HepG2 (cell line): Measurements from ENCODE around the gene ERP44. TPM values are rescaled to one million over a fixed set of nuclear protein-coding genes. Genes with fewer than 3 reads are reported as not detected.

Source experiments
- ATAC-seq: fragments of 200-7000 bp; cut with Tn5 transposase; 3 replicates; pipeline ENCODE4 v1.9.1; 2020; ENCODE audit warnings: mild to moderate bottlenecking, moderate library complexity
- BruUV-seq: library from RNA; stranded (reverse); fragments of 400-500 nt; replicated peaks from 2 replicates; lab custom pipeline; 2021; lab: Mats Ljungman, UMichigan
- CTCF ChIA-PET: fragments of 300-600 bp; formaldehyde crosslinking; extraction: SDS; loops from one replicate; lab custom pipeline; 2021; ENCODE audit warnings: low total read pairs, inconsistent platforms, low intra/inter-chr PET ratio; lab: Yijun Ruan, JAX
- POLR2A ChIA-PET: fragments of 350-600 bp; sonication (Branson Sonifier 250); formaldehyde crosslinking; loops from one replicate; lab custom pipeline; 2020; ENCODE audit warnings: antibody characterized with exemption, inconsistent platforms; lab: Yijun Ruan, JAX
- DNase-seq: peaks from one replicate; pipeline ENCODE4 v3.0.0-alpha.2; 2015; ENCODE audit warnings: low spot score
- FAIRE-seq: peaks from 3 replicates; lab custom pipeline; 2011; peaks lifted over from hg19 to GRCh38; lab: Jason Lieb, UNC
- H2AFZ ChIP-seq: one replicate; pipeline ENCODE4 v1.6.1; 2011; ENCODE audit warnings: low read length, inconsistent platforms
- H3K27ac ChIP-seq: fragments of 300-600 bp; 3 replicates; pipeline ENCODE4 v1.8.0; 2011; ENCODE audit warnings: mixed run types, mild to moderate bottlenecking, mixed read lengths, low read length, inconsistent platforms; ENCODE audit not compliant: insufficient read depth; ENCODE audit errors: extremely low read length
- H3K27me3 ChIP-seq, 2 experiments: fragments of 200-600 bp in 1 of 2; 2 replicates in 1 of 2; 3 replicates in 1 of 2; pipeline versions ENCODE4 v1.6.0 to v1.8.0; 2011; ENCODE audit warnings: low read length in 2 of 2, mild to moderate bottlenecking in 2 of 2, moderate library complexity in 2 of 2, inconsistent platforms in 1 of 2; ENCODE audit not compliant: insufficient read depth in 2 of 2, control insufficient read depth in 1 of 2
- H3K36me3 ChIP-seq, 2 experiments: fragments of 200-600 bp in 1 of 2; replicated peaks in 1 of 2; 2 replicates in 1 of 2; 3 replicates in 1 of 2; pipeline versions ENCODE4 v1.5.1 to v1.8.0; 2011; ENCODE audit warnings: low read length in 2 of 2, inconsistent platforms in 1 of 2; ENCODE audit not compliant: insufficient read depth in 2 of 2, control insufficient read depth in 1 of 2
- H3K4me1 ChIP-seq: 2 replicates; pipeline ENCODE4 v1.5.1; 2012; ENCODE audit warnings: low read length, inconsistent platforms; ENCODE audit not compliant: insufficient read depth
- H3K4me2 ChIP-seq: 2 replicates; pipeline ENCODE4 v1.6.0; 2011; ENCODE audit warnings: low read depth, low read length, inconsistent platforms
- H3K4me3 ChIP-seq, 3 experiments: fragments of 200-600 bp in 1 of 3; sonication (generic), shearing (Covaris generic) in 1 of 3; replicated peaks in 1 of 3; 2 replicates each; pipeline ENCODE4 v1.5.1; 2011 to 2016; ENCODE audit warnings: low read length in 3 of 3, inconsistent platforms in 2 of 3, low read depth in 2 of 3, mild to moderate bottlenecking in 2 of 3, control low read depth in 1 of 3, mixed read lengths in 1 of 3; ENCODE audit not compliant: insufficient read depth in 1 of 3
- H3K79me2 ChIP-seq: one replicate; pipeline ENCODE4 v1.6.1; 2011; ENCODE audit warnings: low read length, inconsistent platforms; ENCODE audit not compliant: insufficient read depth
- H3K9ac ChIP-seq: 2 replicates; pipeline ENCODE4 v1.6.0; 2011; ENCODE audit warnings: mild to moderate bottlenecking, low read depth, low read length, inconsistent platforms; ENCODE audit not compliant: insufficient read depth
- H3K9me3 ChIP-seq: 2 replicates; pipeline ENCODE4 v1.5.1; 2012; ENCODE audit warnings: mild to moderate bottlenecking, low read length
- H4K20me1 ChIP-seq: 2 replicates; pipeline ENCODE4 v1.6.0; 2011; ENCODE audit warnings: inconsistent platforms, mild to moderate bottlenecking, low read length, moderate library complexity; ENCODE audit not compliant: insufficient read depth
- ATF7 ChIP-seq, 2 experiments: fragments of 450-650 bp in 1 of 2; sonication (generic) in 1 of 2; formaldehyde crosslinking in 1 of 2; IDR thresholded peaks; 2 replicates each; pipeline versions ENCODE4 v1.4.0 to v1.6.1; 2016 to 2020; ENCODE audit warnings: antibody characterized with exemption in 1 of 2, mild to moderate bottlenecking in 1 of 2, missing genetic modification reagents in 1 of 2
- NR3C1 ChIP-seq: sonication (generic); formaldehyde crosslinking; IDR thresholded peaks from 2 replicates; pipeline ENCODE4 v1.4.0; 2020; ENCODE audit warnings: missing genetic modification reagents
- ZNF138 ChIP-seq: sonication (generic); formaldehyde crosslinking; IDR thresholded peaks from 2 replicates; pipeline ENCODE4 v1.5.0; 2020; ENCODE audit warnings: mild to moderate bottlenecking, low read depth, missing genetic modification reagents
- WGBS: methylation state at CpG from one replicate; pipeline ENCODE4 v1.1.6; 2017; ENCODE audit warnings: low lambda C conversion rate; 5-methylcytosine and 5-hydroxymethylcytosine counted together
- in situ Hi-C: cut with HindIII; loops from 2 replicates; pipeline ENCODE4 v1.10.0; 2017; ENCODE audit warnings: low pct_unique_long_range_greater_than_20kb; ENCODE audit not compliant: extremely low pct_ligation_motif_present
- intact Hi-C: fragments of 100-400 bp; cut with micrococcal nuclease; formaldehyde crosslinking; loops from one replicate; pipeline ENCODE4 v1.10.0; 2022; ENCODE audit not compliant: unreplicated experiment
- polyA plus RNA-seq, 8 experiments: library from polyadenylated mRNA; depleted of rRNA in 3 of 8; stranded (reverse) in 7 of 8; unstranded in 1 of 8; fragments of >200 nt; fragmentation: Illumina TruSeq in 4 of 8; extraction: Trizol in 4 of 8; gene quantifications; 2 replicates each; pipeline versions ENCODE4 v1.2.1 to v1.2.3, GENCODE V29; 2011 to 2016; ENCODE audit warnings: low read depth in 4 of 8, missing spikeins in 1 of 8, mixed read lengths in 1 of 8; ENCODE audit not compliant: insufficient read depth in 1 of 8
- total RNA-seq, 5 experiments: library from RNA; depleted of rRNA; stranded (reverse); fragments of >200 nt; fragmentation: Illumina TruSeq; extraction: Trizol; gene quantifications; 2 replicates each; pipeline ENCODE4 v1.2.3, GENCODE V29; 2016; ENCODE audit warnings: low read depth in 1 of 5
- TF ChIP-seq, protein P1 (sequence below): sonication (generic); formaldehyde crosslinking; IDR thresholded peaks from 2 replicates; pipeline ENCODE4 v1.4.0; 2020; ENCODE audit warnings: missing genetic modification reagents
- TF ChIP-seq, protein P2 (sequence below): sonication (generic); formaldehyde crosslinking; IDR thresholded peaks from 2 replicates; pipeline ENCODE4 v1.4.0; 2020; ENCODE audit warnings: mild to moderate bottlenecking, missing genetic modification reagents

The ERP44 gene
- total and polyA plus RNA-seq, 2 of the 13 experiments (the other 11 are each of a cell fraction or from before 2014, with no cell fraction given) = 8.9 to 13.8 TPM

DNA sequence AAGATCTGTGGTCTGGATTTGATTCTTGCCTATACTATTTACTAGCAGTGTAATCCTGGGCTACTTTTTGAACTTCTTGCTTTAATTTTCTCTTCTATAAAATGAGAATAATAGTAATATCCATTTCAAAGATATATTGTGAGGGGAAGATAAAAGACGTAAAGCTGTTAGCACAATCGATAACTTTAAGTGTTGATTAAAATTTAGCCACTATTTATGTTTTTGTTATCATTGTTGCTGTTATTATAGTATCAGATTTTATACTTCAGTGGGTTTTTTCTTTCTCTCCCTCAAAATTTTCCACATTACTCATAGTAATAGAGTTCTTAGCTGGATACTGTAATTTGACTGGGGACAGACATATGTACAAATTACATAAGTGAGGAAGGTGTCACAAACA is 150.3 kb downstream of the ERP44 start (continued):
- TF ChIP-seq, protein P1, sequence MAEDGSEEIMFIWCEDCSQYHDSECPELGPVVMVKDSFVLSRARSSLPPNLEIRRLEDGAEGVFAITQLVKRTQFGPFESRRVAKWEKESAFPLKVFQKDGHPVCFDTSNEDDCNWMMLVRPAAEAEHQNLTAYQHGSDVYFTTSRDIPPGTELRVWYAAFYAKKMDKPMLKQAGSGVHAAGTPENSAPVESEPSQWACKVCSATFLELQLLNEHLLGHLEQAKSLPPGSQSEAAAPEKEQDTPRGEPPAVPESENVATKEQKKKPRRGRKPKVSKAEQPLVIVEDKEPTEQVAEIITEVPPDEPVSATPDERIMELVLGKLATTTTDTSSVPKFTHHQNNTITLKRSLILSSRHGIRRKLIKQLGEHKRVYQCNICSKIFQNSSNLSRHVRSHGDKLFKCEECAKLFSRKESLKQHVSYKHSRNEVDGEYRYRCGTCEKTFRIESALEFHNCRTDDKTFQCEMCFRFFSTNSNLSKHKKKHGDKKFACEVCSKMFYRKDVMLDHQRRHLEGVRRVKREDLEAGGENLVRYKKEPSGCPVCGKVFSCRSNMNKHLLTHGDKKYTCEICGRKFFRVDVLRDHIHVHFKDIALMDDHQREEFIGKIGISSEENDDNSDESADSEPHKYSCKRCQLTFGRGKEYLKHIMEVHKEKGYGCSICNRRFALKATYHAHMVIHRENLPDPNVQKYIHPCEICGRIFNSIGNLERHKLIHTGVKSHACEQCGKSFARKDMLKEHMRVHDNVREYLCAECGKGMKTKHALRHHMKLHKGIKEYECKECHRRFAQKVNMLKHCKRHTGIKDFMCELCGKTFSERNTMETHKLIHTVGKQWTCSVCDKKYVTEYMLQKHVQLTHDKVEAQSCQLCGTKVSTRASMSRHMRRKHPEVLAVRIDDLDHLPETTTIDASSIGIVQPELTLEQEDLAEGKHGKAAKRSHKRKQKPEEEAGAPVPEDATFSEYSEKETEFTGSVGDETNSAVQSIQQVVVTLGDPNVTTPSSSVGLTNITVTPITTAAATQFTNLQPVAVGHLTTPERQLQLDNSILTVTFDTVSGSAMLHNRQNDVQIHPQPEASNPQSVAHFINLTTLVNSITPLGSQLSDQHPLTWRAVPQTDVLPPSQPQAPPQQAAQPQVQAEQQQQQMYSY (CRISPR knock-in tag) = no peak

DNA sequence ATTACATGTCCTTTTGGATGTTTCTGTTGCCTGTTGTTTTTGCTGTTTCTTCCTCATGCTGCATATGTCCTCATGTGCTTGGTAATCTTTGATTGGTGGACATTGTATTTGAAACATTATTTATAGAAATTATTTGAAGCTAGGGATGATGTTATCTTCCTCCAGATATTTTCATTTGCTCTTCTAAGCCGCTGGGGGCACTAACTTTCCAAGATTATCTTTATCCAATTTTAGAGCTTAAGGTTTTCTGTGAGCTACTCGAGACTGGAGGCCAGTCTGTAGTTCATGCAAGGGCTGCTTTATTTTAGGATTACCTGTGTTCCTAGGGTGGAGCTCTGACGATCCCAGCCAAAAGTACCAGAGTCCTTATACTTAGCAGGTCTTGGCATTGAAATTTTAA is 151.4 kb downstream of the ERP44 start:
- ChIA-PET POLR2A (no interaction called here), CTCF (no interaction called here)
- H3K27ac ChIP-seq = no peak overlapping the region
- H3K4me2 ChIP-seq = no peak overlapping the region
- DNase-seq (no peak), FAIRE-seq (no peak), ATAC-seq (no peak)
- WGBS = 86% methylated on average over 3 of the region's 3 CpGs
- no peak overlapping the region for H3K4me3 ChIP-seq
- in situ Hi-C loops (no loop called here), intact Hi-C loops (no loop called here)
- H2AFZ ChIP-seq = no peak overlapping the region
- no TSS peak for BruUV-seq
- H3K4me1 ChIP-seq = no peaks in the 10 kb centered on the region
- no peaks in the 10 kb centered on the region for H3K79me2 ChIP-seq
- no peaks in the 10 kb centered on the region for H4K20me1 ChIP-seq
- no peak overlapping the region for H3K9ac ChIP-seq
- H3K9me3 ChIP-seq = no peaks in the 10 kb centered on the region
- H3K27me3 ChIP-seq = no peaks in the 10 kb centered on the region
- H3K36me3 ChIP-seq = peaks cover 0 to 7% of the 10 kb centered on the region in 2 experiments; a peak in 2 of 5 replicates
- TF ChIP-seq, protein P2, sequence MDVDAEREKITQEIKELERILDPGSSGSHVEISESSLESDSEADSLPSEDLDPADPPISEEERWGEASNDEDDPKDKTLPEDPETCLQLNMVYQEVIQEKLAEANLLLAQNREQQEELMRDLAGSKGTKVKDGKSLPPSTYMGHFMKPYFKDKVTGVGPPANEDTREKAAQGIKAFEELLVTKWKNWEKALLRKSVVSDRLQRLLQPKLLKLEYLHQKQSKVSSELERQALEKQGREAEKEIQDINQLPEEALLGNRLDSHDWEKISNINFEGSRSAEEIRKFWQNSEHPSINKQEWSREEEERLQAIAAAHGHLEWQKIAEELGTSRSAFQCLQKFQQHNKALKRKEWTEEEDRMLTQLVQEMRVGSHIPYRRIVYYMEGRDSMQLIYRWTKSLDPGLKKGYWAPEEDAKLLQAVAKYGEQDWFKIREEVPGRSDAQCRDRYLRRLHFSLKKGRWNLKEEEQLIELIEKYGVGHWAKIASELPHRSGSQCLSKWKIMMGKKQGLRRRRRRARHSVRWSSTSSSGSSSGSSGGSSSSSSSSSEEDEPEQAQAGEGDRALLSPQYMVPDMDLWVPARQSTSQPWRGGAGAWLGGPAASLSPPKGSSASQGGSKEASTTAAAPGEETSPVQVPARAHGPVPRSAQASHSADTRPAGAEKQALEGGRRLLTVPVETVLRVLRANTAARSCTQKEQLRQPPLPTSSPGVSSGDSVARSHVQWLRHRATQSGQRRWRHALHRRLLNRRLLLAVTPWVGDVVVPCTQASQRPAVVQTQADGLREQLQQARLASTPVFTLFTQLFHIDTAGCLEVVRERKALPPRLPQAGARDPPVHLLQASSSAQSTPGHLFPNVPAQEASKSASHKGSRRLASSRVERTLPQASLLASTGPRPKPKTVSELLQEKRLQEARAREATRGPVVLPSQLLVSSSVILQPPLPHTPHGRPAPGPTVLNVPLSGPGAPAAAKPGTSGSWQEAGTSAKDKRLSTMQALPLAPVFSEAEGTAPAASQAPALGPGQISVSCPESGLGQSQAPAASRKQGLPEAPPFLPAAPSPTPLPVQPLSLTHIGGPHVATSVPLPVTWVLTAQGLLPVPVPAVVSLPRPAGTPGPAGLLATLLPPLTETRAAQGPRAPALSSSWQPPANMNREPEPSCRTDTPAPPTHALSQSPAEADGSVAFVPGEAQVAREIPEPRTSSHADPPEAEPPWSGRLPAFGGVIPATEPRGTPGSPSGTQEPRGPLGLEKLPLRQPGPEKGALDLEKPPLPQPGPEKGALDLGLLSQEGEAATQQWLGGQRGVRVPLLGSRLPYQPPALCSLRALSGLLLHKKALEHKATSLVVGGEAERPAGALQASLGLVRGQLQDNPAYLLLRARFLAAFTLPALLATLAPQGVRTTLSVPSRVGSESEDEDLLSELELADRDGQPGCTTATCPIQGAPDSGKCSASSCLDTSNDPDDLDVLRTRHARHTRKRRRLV (CRISPR knock-in tag) = no peak
- TF ChIP-seq ATF7 (IDR thresholded peaks at IDR 0.05) = no peak
- TF ChIP-seq ATF7 (CRISPR knock-in tag; IDR thresholded peaks at IDR 0.05) = no peak
- no peak for TF ChIP-seq NR3C1
- no peak for TF ChIP-seq ZNF138 (CRISPR knock-in tag)
